WTC11 (cell line): Measurements from ENCODE around the gene ZNF500. TPM values are rescaled to one million over a fixed set of nuclear protein-coding genes. Genes with fewer than 3 reads are reported as not detected.

Source experiments
- ATAC-seq: fragments of 200-7000 bp; cut with Tn5 transposase; 2 replicates; pipeline ENCODE4 v1.10.0; 2021; ENCODE audit warnings: mild to moderate bottlenecking, moderate library complexity
- CTCF ChIA-PET: fragments of 300-600 bp; sonication (Branson Sonifier 250); formaldehyde crosslinking; loops from one replicate; lab custom pipeline; 2021; ENCODE audit warnings: antibody characterized with exemption; lab: Charles Lee
- POLR2A ChIA-PET: fragments of 350-600 bp; sonication (Branson Sonifier 250); formaldehyde crosslinking; loops from one replicate; lab custom pipeline; 2021; ENCODE audit warnings: antibody characterized with exemption; lab: Charles Lee
- DNase-seq: peaks from one replicate; pipeline ENCODE4 v3.0.0; 2021; ENCODE audit warnings: low spot score
- H3K27ac Mint-ChIP-seq: 2 replicates; pipeline ENCODE4 v1.8.0; 2021; ENCODE audit warnings: mixed read lengths
- H3K27me3 Mint-ChIP-seq: 2 replicates; pipeline ENCODE4 v1.8.0; 2021; ENCODE audit warnings: low read depth, mild to moderate bottlenecking, moderate library complexity, mixed read lengths
- H3K36me3 Mint-ChIP-seq: 2 replicates; pipeline ENCODE4 v1.8.0; 2021; ENCODE audit warnings: mixed read lengths
- H3K4me1 Mint-ChIP-seq: 2 replicates; pipeline ENCODE4 v1.8.0; 2022; ENCODE audit warnings: mixed read lengths
- H3K4me3 Mint-ChIP-seq: 2 replicates; pipeline ENCODE4 v1.8.0; 2021; ENCODE audit warnings: mild to moderate bottlenecking, moderate library complexity, mixed read lengths
- H3K9me3 Mint-ChIP-seq: 2 replicates; pipeline ENCODE4 v1.8.0; 2021; ENCODE audit warnings: mixed read lengths
- AFF4 ChIP-seq: sonication (generic); formaldehyde crosslinking; IDR thresholded peaks from 2 replicates; pipeline ENCODE4 v1.8.1; 2023; ENCODE audit warnings: mild to moderate bottlenecking, missing genetic modification reagents, borderline replicate concordance
- ATF1 ChIP-seq: sonication (generic); formaldehyde crosslinking; IDR thresholded peaks from 2 replicates; pipeline ENCODE4 v1.8.1; 2023; ENCODE audit warnings: mild to moderate bottlenecking, moderate library complexity, missing genetic modification reagents
- CBFB ChIP-seq: sonication (generic); formaldehyde crosslinking; IDR thresholded peaks from 2 replicates; pipeline ENCODE4 v1.8.1; 2022; ENCODE audit warnings: mild to moderate bottlenecking, low read depth, missing genetic modification reagents
- E2F5 ChIP-seq: sonication (generic); formaldehyde crosslinking; IDR thresholded peaks from 2 replicates; pipeline ENCODE4 v1.8.1; 2022; ENCODE audit warnings: mild to moderate bottlenecking, moderate library complexity, missing genetic modification reagents
- ELF4 ChIP-seq: sonication (generic); formaldehyde crosslinking; IDR thresholded peaks from 2 replicates; pipeline ENCODE4 v1.8.1; 2022; ENCODE audit warnings: low read depth, mild to moderate bottlenecking, moderate library complexity, missing genetic modification reagents
- ERG ChIP-seq: fragments of 250-450 bp; sonication (Bioruptor Pico); IDR thresholded peaks from 2 replicates; pipeline ENCODE4 v1.8.0; 2021; ENCODE audit warnings: mild to moderate bottlenecking
- ESRRA ChIP-seq: sonication (generic); formaldehyde crosslinking; IDR thresholded peaks from 2 replicates; pipeline ENCODE4 v1.8.1; 2022; ENCODE audit warnings: mild to moderate bottlenecking, missing genetic modification reagents, borderline replicate concordance
- FOXJ3 ChIP-seq: sonication (generic); formaldehyde crosslinking; IDR thresholded peaks from 2 replicates; pipeline ENCODE4 v1.9.0; 2021; ENCODE audit warnings: missing genetic modification reagents, mild to moderate bottlenecking, borderline replicate concordance
- FOXK1 ChIP-seq: sonication (generic); formaldehyde crosslinking; IDR thresholded peaks from 2 replicates; pipeline ENCODE4 v1.8.0; 2022; ENCODE audit warnings: mild to moderate bottlenecking, moderate library complexity, missing genetic modification reagents
- GABPB1 ChIP-seq: sonication (generic); formaldehyde crosslinking; IDR thresholded peaks from 2 replicates; pipeline ENCODE4 v1.8.1; 2023; ENCODE audit warnings: mild to moderate bottlenecking, missing genetic modification reagents
- JUN ChIP-seq: sonication (generic); formaldehyde crosslinking; IDR thresholded peaks from 2 replicates; pipeline ENCODE4 v1.8.0; 2023; ENCODE audit warnings: mild to moderate bottlenecking, missing genetic modification reagents
- MAX ChIP-seq: sonication (generic); formaldehyde crosslinking; IDR thresholded peaks from 2 replicates; pipeline ENCODE4 v1.8.0; 2022; ENCODE audit warnings: mild to moderate bottlenecking, missing genetic modification reagents
- PRRX2 ChIP-seq: fragments of 250-450 bp; sonication (Bioruptor Pico); IDR thresholded peaks from 2 replicates; pipeline ENCODE4 v1.8.0; 2021; ENCODE audit warnings: mild to moderate bottlenecking
- RORB ChIP-seq: fragments of 250-450 bp; sonication (Bioruptor Pico); IDR thresholded peaks from 2 replicates; pipeline ENCODE4 v1.9.0; 2021; ENCODE audit warnings: mild to moderate bottlenecking
- SOX15 ChIP-seq: fragments of 250-450 bp; sonication (Bioruptor Pico); IDR thresholded peaks from 2 replicates; pipeline ENCODE4 v1.9.0; 2021; ENCODE audit warnings: mild to moderate bottlenecking
- SP1 ChIP-seq: sonication (generic); formaldehyde crosslinking; conservative IDR thresholded peaks from 2 replicates; pipeline ENCODE4 v1.8.1; 2022; ENCODE audit warnings: missing genetic modification reagents
- STAT6 ChIP-seq: sonication (generic); formaldehyde crosslinking; conservative IDR thresholded peaks from 2 replicates; pipeline ENCODE4 v1.8.1; 2023; ENCODE audit warnings: mild to moderate bottlenecking, low read depth, missing genetic modification reagents, moderate library complexity
- ZMAT4 ChIP-seq: fragments of 250-450 bp; sonication (Bioruptor Pico); IDR thresholded peaks from 2 replicates; pipeline ENCODE4 v1.9.0; 2021; ENCODE audit warnings: mild to moderate bottlenecking
- ZNF396 ChIP-seq: fragments of 250-450 bp; sonication (Bioruptor Pico); IDR thresholded peaks from 2 replicates; pipeline ENCODE4 v1.8.0; 2021; ENCODE audit warnings: mild to moderate bottlenecking, moderate library complexity, borderline replicate concordance
- ZNF532 ChIP-seq: fragments of 250-450 bp; sonication (Bioruptor Pico); IDR thresholded peaks from 2 replicates; pipeline ENCODE4 v1.9.0; 2021; ENCODE audit warnings: mild to moderate bottlenecking, borderline replicate concordance
- total RNA-seq: library from RNA; stranded (reverse); gene quantifications from 3 replicates; pipeline ENCODE4 v1.2.3, GENCODE V29; 2021

The ZNF500 gene
- total RNA-seq, 1 experiment from 2014 or later: 19.9 TPM

- no peaks in the 10 kb centered on the region for H3K9me3 Mint-ChIP-seq
- no peak for TF ChIP-seq ZNF532 (CRISPR knock-in tag)
- no peak for TF ChIP-seq JUN
- no peak for TF ChIP-seq STAT6 (CRISPR knock-in tag)
- no peak for TF ChIP-seq AFF4 (CRISPR knock-in tag)
- TF ChIP-seq ESRRA (CRISPR knock-in tag): no peak
- TF ChIP-seq E2F5 (CRISPR knock-in tag): no peak
- no peak for TF ChIP-seq FOXK1 (CRISPR knock-in tag)
- no peak for TF ChIP-seq SP1
- H3K4me1 Mint-ChIP-seq: no peaks in the 10 kb centered on the region
- ATAC-seq (no peak), DNase-seq (no peak)
- H3K4me3 Mint-ChIP-seq: no peak overlapping the region
- H3K27me3 Mint-ChIP-seq: no peaks in the 10 kb centered on the region
- ChIA-PET POLR2A (no interaction called here), CTCF (interaction anchor here (1.3 kb wide), 1 partner anchor 11 kb away, joined by 6 read pairs; the partner anchor contains the start of gene ROGDI)
- peaks cover 66% of the 10 kb centered on the region for H3K36me3 Mint-ChIP-seq
- no peak overlapping the region for H3K27ac Mint-ChIP-seq
Observed at GRCh38 chr16:4814046-4814445, 47.1 kb upstream of the ZNF500 start.

- POLR2A ChIA-PET: interaction anchor here (0.6 kb wide), 1 partner anchor 42 kb away, joined by 3 read pairs; no protein-coding TSS in a partner anchor
- H3K27ac Mint-ChIP-seq: no peak overlapping the region
- no peak for DNase-seq
- H3K4me3 Mint-ChIP-seq: no peak overlapping the region
- H3K4me1 Mint-ChIP-seq: no peaks in the 10 kb centered on the region
- H3K9me3 Mint-ChIP-seq: no peaks in the 10 kb centered on the region
- CTCF ChIA-PET: interaction anchor here (1.3 kb wide), 1 partner anchor 10 kb away, joined by 6 read pairs; the partner anchor contains the start of gene ROGDI
- peaks cover 64% of the 10 kb centered on the region for H3K36me3 Mint-ChIP-seq
- no peaks in the 10 kb centered on the region for H3K27me3 Mint-ChIP-seq
- ATAC-seq: no peak
- TF ChIP-seq CBFB: no peak
- no peak for TF ChIP-seq ELF4
- no peak for TF ChIP-seq SOX15 (CRISPR knock-in tag)
- no peak for TF ChIP-seq ERG (CRISPR knock-in tag)
- no peak for TF ChIP-seq GABPB1
- TF ChIP-seq ZMAT4 (CRISPR knock-in tag): no peak
- TF ChIP-seq ZNF396: no peak
- TF ChIP-seq RORB (CRISPR knock-in tag): no peak
- TF ChIP-seq FOXJ3 (CRISPR knock-in tag): no peak
- no peak for TF ChIP-seq ATF1
- TF ChIP-seq PRRX2: no peak
- no peak for TF ChIP-seq MAX (CRISPR knock-in tag)
Observed at GRCh38 chr16:4813251-4814003, 46.5 kb upstream of the ZNF500 start.
